Tibial nerve (tissue), 4 donors: ENCODE results near the gene JKAMP.

Source experiments
- EP300 ChIP-seq, 2 donors: sonication (generic); formaldehyde crosslinking; IDR thresholded peaks; one replicate each; pipeline ENCODE4 v1.6.1; 2017; ENCODE audit warnings: antibody characterized with exemption in 2 of 2, mild to moderate bottlenecking in 1 of 2
- TF ChIP-seq, protein P1 (sequence below), 5 experiments: fragments of 200-600 bp in 3 of 5; fragments of 450-650 bp in 2 of 5; sonication (generic) in 3 of 5; IDR thresholded peaks; one replicate each; pipeline ENCODE4 v1.5.1; 2016 to 2019; ENCODE audit warnings: antibody characterized with exemption in 5 of 5, mild to moderate bottlenecking in 3 of 5, moderate library complexity in 2 of 5

GRCh38 chr14:59509101-59509500, 24.8 kb downstream of the JKAMP start:
- TF ChIP-seq, protein P1, sequence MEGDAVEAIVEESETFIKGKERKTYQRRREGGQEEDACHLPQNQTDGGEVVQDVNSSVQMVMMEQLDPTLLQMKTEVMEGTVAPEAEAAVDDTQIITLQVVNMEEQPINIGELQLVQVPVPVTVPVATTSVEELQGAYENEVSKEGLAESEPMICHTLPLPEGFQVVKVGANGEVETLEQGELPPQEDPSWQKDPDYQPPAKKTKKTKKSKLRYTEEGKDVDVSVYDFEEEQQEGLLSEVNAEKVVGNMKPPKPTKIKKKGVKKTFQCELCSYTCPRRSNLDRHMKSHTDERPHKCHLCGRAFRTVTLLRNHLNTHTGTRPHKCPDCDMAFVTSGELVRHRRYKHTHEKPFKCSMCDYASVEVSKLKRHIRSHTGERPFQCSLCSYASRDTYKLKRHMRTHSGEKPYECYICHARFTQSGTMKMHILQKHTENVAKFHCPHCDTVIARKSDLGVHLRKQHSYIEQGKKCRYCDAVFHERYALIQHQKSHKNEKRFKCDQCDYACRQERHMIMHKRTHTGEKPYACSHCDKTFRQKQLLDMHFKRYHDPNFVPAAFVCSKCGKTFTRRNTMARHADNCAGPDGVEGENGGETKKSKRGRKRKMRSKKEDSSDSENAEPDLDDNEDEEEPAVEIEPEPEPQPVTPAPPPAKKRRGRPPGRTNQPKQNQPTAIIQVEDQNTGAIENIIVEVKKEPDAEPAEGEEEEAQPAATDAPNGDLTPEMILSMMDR (IDR thresholded peaks at IDR 0.05): no peak
- no peak for TF ChIP-seq EP300 (IDR thresholded peaks at IDR 0.05)
